ENCODE results near the gene CS.

DNA sequence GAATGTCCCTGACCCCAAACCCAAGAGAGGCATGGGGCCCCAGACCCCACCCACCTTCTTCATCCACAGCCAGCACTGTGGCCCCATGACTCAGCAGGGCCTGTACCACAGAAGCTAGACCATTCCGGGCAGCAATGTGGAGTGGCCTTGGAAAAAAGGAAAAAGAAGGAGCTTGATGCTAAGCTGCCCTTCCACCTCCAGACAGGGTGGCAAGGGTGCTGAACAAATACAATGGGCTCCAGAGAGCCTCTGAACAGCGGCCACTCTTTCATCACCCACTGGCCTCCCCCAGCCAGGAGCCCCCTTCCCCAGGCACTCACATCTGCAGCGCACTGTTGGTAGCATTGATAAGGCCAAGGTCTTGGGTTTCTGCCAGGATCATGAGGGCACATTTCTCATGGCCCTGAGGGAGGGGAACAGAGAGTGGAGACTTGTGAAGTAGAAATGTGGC, 56.4 kb downstream of the CS start:
- TF ChIP-seq, protein P1, sequence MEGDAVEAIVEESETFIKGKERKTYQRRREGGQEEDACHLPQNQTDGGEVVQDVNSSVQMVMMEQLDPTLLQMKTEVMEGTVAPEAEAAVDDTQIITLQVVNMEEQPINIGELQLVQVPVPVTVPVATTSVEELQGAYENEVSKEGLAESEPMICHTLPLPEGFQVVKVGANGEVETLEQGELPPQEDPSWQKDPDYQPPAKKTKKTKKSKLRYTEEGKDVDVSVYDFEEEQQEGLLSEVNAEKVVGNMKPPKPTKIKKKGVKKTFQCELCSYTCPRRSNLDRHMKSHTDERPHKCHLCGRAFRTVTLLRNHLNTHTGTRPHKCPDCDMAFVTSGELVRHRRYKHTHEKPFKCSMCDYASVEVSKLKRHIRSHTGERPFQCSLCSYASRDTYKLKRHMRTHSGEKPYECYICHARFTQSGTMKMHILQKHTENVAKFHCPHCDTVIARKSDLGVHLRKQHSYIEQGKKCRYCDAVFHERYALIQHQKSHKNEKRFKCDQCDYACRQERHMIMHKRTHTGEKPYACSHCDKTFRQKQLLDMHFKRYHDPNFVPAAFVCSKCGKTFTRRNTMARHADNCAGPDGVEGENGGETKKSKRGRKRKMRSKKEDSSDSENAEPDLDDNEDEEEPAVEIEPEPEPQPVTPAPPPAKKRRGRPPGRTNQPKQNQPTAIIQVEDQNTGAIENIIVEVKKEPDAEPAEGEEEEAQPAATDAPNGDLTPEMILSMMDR (conservative IDR thresholded peaks at IDR 0.05 in 1 of 2, IDR thresholded peaks at IDR 0.05 in 1 of 2; ENCODE audit: low read depth in 1 of 2, low read length in 2 of 2), result no peak
- TF ChIP-seq EZH2 (IDR thresholded peaks at IDR 0.05; ENCODE audit: low read length, missing control alignments), result no peak
